GM10266 (cell line): ENCODE measurements around the gene IDH3B.
A peak's percentile ranks its signal among the peaks of the same experiment; 100 is the strongest.
"Not testable (repeated sequence)": the region's sequence is repeated elsewhere in the genome, so short reads cannot be mapped to it uniquely, and the experiment has no call there.

Source experiments
- DNase-seq: peaks from one replicate; pipeline ENCODE4 v3.0.0; 2012; ENCODE audit errors: extremely low spot score
- TF ChIP-seq, protein P1 (sequence below): IDR thresholded peaks from 2 replicates; pipeline ENCODE4 v1.5.1; 2012; ENCODE audit warnings: mild to moderate bottlenecking, low read depth; ENCODE audit not compliant: control insufficient read depth, insufficient read depth; ENCODE audit errors: missing control alignments

The IDH3B gene

DNA sequence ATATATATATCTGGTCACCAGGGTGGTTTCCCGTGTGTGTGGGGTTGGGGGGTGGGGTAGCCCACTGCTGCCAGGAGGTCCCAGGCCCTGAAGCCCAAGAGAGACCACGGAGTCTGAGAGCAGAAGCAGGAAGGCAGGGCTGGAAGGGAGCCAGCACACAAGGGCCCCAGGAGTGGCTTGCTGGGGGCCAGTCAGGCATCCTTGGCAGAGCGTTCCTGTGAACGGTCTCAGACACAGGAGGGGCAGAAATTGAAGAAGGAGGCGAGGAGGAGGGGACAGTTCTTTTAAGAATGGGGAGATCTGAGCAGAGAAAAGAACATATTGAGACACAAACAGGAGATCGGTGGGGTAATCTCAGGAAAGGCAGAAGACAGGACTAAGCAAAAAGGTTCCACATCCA lies 26.7 kb upstream of the IDH3B start:
- TF ChIP-seq, protein P1, sequence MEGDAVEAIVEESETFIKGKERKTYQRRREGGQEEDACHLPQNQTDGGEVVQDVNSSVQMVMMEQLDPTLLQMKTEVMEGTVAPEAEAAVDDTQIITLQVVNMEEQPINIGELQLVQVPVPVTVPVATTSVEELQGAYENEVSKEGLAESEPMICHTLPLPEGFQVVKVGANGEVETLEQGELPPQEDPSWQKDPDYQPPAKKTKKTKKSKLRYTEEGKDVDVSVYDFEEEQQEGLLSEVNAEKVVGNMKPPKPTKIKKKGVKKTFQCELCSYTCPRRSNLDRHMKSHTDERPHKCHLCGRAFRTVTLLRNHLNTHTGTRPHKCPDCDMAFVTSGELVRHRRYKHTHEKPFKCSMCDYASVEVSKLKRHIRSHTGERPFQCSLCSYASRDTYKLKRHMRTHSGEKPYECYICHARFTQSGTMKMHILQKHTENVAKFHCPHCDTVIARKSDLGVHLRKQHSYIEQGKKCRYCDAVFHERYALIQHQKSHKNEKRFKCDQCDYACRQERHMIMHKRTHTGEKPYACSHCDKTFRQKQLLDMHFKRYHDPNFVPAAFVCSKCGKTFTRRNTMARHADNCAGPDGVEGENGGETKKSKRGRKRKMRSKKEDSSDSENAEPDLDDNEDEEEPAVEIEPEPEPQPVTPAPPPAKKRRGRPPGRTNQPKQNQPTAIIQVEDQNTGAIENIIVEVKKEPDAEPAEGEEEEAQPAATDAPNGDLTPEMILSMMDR, result no peak
- no peak for DNase-seq

DNA sequence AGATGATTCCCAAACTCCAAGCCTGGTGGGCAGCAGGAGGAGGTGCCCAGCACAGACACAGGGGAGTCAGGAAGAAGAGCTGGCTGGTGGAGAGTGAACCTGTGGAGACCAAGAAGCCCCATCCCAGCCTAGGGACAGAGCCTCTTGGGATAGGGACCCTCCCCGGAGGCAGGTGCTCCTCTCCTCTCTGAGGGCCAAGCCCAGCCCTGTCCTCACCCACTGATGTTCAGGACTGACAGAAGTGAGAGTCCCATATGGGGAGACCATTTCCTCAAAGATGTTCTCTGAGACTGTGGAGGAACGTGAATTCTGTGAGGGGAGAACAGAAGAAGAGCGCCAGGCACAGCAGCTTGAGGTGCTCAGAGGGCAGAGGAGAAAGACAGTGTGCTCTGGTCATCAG lies 26.2 kb upstream of the IDH3B start:
- TF ChIP-seq, protein P1, result no peak
- no peak for DNase-seq

DNA sequence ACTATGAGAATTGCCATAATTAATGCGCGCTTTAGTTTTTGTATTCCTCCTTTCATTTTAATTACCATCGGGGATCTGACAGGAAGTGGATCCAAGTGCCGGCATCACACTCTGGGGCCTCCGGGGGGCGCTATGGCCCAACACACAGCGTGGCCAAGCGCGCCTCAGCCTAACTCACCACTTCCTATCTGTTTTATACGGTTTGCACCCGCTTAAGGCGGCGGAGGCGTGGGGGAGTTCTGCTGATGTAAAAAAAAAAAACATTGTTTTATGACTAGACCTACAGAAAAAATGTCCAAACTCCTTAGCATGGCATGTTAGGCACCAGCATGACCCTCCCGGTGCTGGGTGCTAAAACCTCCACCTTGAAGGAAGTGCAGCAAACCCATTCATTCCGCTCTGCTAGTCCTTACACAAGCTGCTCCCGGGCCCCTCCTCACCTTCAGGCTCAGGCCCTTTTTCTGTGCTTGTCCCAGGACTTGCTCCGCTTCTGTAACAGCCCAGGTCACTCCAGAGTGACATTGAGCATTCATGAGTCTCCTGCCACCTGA lies 24.1 kb upstream of the IDH3B start:
- TF ChIP-seq, protein P1, result peak; percentile 61
- DNase-seq, result peak; percentile 83

DNA sequence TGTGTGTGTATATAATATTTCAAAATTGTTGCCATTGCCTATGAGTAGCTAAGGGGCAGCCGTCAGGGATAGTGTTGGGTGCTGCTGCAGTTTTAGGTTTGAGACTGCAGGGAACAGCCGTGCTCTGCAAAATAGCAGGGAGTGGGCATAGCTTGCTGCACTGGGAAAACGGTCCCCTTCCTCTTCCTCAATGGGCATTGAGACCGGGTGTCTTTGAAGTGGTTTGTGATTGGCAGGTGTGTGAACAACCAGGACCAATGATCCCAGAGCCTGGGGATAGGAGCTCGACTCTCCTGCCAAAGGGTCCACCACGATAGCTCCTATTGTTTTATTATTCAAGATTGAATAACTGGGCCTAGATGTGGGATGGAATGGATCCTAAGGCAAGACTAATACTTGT lies 23.5 kb upstream of the IDH3B start:
- TF ChIP-seq, protein P1, result no peak
- DNase-seq, result no peak

DNA sequence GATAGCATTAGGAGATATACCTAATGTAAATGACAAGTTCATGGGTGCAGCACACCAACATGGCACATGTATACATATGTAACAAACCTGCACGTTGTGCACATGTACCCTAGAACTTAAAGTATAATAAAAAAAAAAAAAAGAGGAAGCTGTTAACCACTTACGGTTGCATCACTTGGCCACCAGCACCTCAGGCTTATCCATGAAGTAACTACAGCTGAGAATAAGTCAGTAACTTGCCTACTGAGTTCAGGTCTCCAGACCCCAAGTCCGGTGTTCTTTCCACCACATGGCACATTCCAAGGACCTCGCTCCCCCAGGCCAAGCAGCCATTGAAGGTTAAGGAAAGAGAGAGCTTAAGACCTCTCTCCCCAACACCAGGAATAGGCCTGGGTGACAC lies 20.8 kb upstream of the IDH3B start:
- not testable (repeated sequence) for DNase-seq

DNA sequence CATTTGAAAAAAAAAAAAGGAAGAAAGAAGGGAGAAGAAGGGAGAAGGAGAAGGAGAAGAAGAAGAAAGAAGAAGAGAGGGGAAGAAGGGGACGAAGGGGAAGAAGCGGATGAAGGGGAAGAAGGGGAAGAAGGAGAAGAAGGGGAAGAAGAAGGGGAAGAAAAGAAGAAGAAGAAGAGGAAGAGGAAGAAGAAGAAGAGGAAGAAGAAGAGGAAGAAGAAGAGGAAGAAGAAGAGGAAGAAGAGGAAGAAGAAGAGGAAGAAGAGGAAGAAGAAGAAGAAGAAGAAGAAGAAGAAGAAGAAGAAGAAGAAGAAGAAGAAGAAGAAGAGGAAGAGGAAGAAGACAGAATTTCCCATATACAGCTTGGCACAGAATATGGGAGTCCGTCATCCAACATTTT lies 18.0 kb upstream of the IDH3B start:
- not testable (repeated sequence) for DNase-seq

DNA sequence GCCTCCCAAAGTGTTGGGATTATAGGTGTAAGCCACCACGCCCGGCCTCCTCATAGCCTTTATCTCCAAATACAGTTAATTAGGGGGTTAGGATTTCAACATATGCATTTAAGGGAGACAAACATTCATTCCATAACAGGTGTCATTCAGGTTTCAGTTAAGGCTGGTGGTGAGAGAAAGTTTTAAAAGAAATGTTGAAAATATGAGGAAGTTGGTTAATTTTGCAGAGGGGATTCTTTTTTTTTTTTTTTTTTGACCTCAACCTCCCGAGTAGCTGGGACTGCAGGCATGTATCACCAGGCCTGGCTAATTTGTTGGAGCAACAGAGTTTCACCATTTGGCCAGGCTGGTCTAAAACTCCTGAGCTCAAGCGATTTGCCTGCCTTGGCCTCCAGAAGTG lies 16.0 kb upstream of the IDH3B start:
- no peak for DNase-seq
- TF ChIP-seq, protein P1, result no peak

DNA sequence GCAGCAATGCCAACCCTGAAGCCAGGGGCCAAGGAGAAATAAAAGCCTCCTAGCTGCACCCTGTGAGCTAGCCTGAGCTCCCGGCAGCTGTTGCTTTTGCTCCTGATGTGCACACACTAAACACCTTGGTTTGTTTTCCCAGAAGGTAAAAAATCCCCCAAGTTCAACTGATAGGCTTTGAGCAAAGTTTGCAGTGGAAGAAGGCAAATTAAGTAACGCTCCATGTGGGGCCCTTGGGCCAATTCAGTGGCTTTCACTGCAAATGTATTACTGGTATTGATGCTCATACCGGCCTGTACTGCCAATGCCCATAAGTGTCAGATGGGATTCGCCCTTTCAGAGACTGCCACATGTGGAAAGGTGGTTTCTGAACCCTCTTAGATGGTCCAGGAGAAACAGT lies 9.4 kb upstream of the IDH3B start:
- DNase-seq, result no peak
- TF ChIP-seq, protein P1, result no peak

DNA sequence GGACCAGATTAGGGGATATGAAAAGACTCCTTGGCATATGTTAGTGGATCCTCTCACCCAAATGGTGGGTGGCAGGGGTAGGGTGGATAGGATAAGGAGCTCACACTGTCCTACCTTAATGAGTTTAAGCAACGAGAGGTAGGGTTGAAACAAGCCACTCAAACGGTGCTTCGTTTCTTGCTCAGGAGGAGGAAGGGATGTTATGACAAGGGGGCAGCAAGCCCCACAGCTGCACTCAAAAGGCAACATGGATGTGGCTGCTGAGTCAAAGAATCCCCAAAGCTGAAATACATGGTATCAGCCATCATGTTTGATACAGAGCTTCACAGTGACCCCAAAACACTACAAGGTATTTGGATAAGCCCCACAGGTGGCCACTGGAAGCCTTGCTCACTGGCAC lies 8.4 kb upstream of the IDH3B start:
- TF ChIP-seq, protein P1, result no peak
- no peak for DNase-seq
